Thoracic aorta (tissue), 2 donors: ENCODE results near the gene ZNF732. TPM values are rescaled to one million over a fixed set of nuclear protein-coding genes. Genes with fewer than 3 reads are reported as not detected.
"Not testable (repeated sequence)": the region's sequence is repeated elsewhere in the genome, so short reads cannot be mapped to it uniquely, and the experiment has no call there.

Experiments
- ATAC-seq: fragments of 150-250 bp; one replicate; pipeline ENCODE4 v1.8.0; 2017; ENCODE audit warnings: low read depth; ENCODE audit not compliant: insufficient number of reproducible peaks, low FRiP score
- DNase-seq: peaks from one replicate; pipeline ENCODE4 v3.0.0-alpha.2; 2020; ENCODE audit warnings: low spot score
- H3K27ac ChIP-seq, 2 donors: fragments of 200-600 bp; sonication (generic); 1 replicate in 1 of 2; 2 replicates in 1 of 2; pipeline ENCODE4 v1.5.1; 2016; ENCODE audit warnings: mild to moderate bottlenecking in 2 of 2, moderate library complexity in 2 of 2
- H3K27me3 ChIP-seq: fragments of 200-600 bp; sonication (generic); replicated peaks from 2 replicates; pipeline ENCODE4 v1.6.0; 2016; ENCODE audit warnings: mild to moderate bottlenecking; ENCODE audit not compliant: insufficient read depth
- H3K36me3 ChIP-seq: fragments of 200-600 bp; sonication (generic); one replicate; pipeline ENCODE4 v1.5.1; 2016
- H3K4me1 ChIP-seq, 2 donors: fragments of 200-600 bp; sonication (generic); 1 replicate in 1 of 2; 2 replicates in 1 of 2; pipeline versions ENCODE4 v1.5.1 to v1.6.0; 2016; ENCODE audit warnings: low read depth in 2 of 2, mild to moderate bottlenecking in 1 of 2; ENCODE audit not compliant: control insufficient read depth in 1 of 2
- H3K4me3 ChIP-seq: fragments of 200-600 bp; sonication (generic); 2 replicates; pipeline ENCODE4 v1.5.1; 2016; ENCODE audit warnings: mild to moderate bottlenecking
- H3K9me3 ChIP-seq: fragments of 200-600 bp; sonication (generic); 2 replicates; pipeline ENCODE4 v1.5.1; 2016
- CTCF ChIP-seq: fragments of 200-600 bp; sonication (generic); IDR thresholded peaks from one replicate; pipeline ENCODE4 v1.5.1; 2019; ENCODE audit warnings: antibody characterized with exemption
- total RNA-seq, 2 donors: library from RNA; depleted of rRNA; stranded (reverse); fragments of >200 nt; gene quantifications; one replicate each; pipeline versions ENCODE4 v1.1.0 to v1.2.3, GENCODE V29; 2016

Gene ZNF732
- total RNA-seq, 2 donors from 2014 or later, result 0.27 to 4.7 TPM

GRCh38 chr4:288891-289290, 16.4 kb downstream of the ZNF732 start:
- Histone ChIP-seq H3K27ac (no peak overlapping the region), H3K4me3 (no peak overlapping the region), H3K9me3 (peaks cover 9% of the 10 kb centered on the region), H3K27me3 (no peaks in the 10 kb centered on the region), H3K4me1 (no peaks in the 10 kb centered on the region), H3K36me3 (no peaks in the 10 kb centered on the region)
- TF ChIP-seq CTCF, result no peak
- ATAC-seq, result no peak
- no peak for DNase-seq

- no peak for ATAC-seq
- no peak for TF ChIP-seq CTCF
- H3K9me3 ChIP-seq, result peaks cover 86% of the 10 kb centered on the region
Measured at GRCh38 chr4:273309-274017, 31.8 kb downstream of the ZNF732 start.

GRCh38 chr4:271492-272103, 33.7 kb downstream of the ZNF732 start:
- TF ChIP-seq CTCF, result no peak
- no peaks in the 10 kb centered on the region for H3K4me1 ChIP-seq
- no peak overlapping the region for H3K4me3 ChIP-seq
- no peaks in the 10 kb centered on the region for H3K27me3 ChIP-seq
- H3K36me3 ChIP-seq, result no peaks in the 10 kb centered on the region
- no peak for ATAC-seq
- H3K9me3 ChIP-seq, result peaks cover 83% of the 10 kb centered on the region
- DNase-seq, result no peak
- H3K27ac ChIP-seq, result no peak overlapping the region

More at GRCh38 chr4:273309-274017, 31.8 kb downstream of the ZNF732 start:
- DNase-seq, result no peak
- H3K27ac ChIP-seq, result no peak overlapping the region
- no peak overlapping the region for H3K4me3 ChIP-seq
- no peaks in the 10 kb centered on the region for H3K27me3 ChIP-seq
- no peaks in the 10 kb centered on the region for H3K4me1 ChIP-seq
- H3K36me3 ChIP-seq, result no peaks in the 10 kb centered on the region

- H3K9me3 ChIP-seq, result peaks cover 83% of the 10 kb centered on the region
- H3K27me3 ChIP-seq, DNase-seq, ATAC-seq, H3K4me3 ChIP-seq, H3K27ac ChIP-seq, H3K36me3 ChIP-seq, H3K4me1 ChIP-seq: not testable (repeated sequence)
Measured at GRCh38 chr4:259240-259639, 46.0 kb downstream of the ZNF732 start.

DNA sequence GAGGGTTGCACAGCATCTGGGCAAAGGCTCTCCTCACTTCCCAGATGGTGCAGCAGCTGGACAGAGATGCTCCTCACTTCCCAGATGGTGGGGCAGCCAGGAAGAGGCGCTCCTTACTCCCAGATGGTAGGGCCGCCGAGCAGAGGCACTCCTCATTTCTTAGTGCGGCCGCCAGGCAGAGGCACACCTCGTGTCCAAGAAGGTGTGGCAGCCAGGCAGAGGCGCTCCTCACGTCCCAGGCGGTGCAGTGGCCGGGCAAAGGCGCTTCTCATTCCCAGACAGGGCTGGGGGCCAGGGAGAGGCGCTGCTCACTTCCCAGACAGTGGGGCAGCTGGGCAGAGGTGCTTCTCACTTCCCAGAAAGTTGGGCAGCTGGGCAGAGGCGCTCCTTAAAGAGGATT, 48.8 kb downstream of the ZNF732 start:
- no peak overlapping the region for H3K4me3 ChIP-seq
- TF ChIP-seq CTCF, result no peak
- DNase-seq (no peak), ATAC-seq (no peak)
- H3K4me1 ChIP-seq, result no peaks in the 10 kb centered on the region
- H3K36me3 ChIP-seq, result no peaks in the 10 kb centered on the region
- H3K9me3 ChIP-seq, result peaks cover 76% of the 10 kb centered on the region
- H3K27ac ChIP-seq, result no peak overlapping the region
- H3K27me3 ChIP-seq, result no peaks in the 10 kb centered on the region
